ENCODE results near the gene OTP. TPM values are rescaled to one million over a fixed set of nuclear protein-coding genes. Genes with fewer than 3 reads are reported as not detected.
A peak's percentile ranks its signal among the peaks of the same experiment; 100 is the strongest.

OTP gene
- polyA plus RNA-seq, 3 donors: not detected

DNA sequence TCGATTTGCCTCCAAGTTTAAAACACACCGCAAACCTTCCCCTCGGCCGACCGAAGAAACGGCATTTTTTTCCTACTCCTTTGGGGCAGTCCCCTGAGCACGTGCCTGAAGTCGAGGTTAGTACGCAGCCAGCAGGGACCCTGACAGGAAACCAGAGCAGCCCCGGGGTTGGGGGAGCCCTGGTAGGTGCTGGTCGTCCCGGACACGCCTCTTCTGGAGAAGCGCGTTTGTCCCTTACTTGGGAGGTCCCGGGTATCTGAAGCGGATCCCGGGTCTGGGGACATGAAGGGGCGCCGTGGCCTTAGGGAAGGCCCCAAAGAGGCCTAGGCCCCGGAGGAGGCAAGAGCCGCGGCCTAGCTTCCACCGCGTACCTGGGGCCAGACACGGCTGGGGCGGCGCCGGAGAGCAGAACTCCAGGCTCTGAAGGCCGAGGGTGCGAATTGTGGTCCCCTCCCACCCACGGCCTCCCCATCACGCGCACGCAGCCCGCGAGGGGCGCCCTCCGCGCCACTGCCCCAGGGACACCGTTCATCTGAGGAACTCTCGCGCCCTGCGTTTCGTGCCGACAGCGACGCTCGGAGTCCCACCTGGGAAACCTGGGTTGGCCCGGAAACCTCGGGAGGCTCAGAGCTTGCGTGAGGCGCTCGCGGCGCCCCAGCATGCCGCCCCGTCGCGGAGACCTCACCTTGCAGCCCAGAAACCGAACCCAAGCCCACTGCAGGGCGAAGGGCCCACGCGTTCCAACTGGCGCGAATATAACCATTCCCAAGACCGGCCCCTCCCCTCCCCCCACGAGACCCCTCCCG, 10.4 kb downstream of the OTP start:
- Mint-ChIP-seq H3K4me1 (peaks cover 41% of the 10 kb centered on the region), H3K9me3 (peaks cover 0 to 32% (median 24%) of the 10 kb centered on the region in 7 donors), H3K36me3 (peaks cover 5 to 10% of the 10 kb centered on the region in 2 donors), H3K27ac (no peak overlapping the region), H3K27me3 (ENCODE audit: low read depth in 3 of 3) (peaks cover 89 to 97% (median 91%) of the 10 kb centered on the region in 3 donors), H3K4me3 (peak overlapping the region in 1 of 2 donors; percentile 95)
- intact Hi-C loops (cut with micrococcal nuclease): no loop called here
- Histone ChIP-seq H2AFZ (ENCODE audit: insufficient read depth, low read depth, low read length, poor library complexity, severe bottlenecking) (no peak overlapping the region), H4K20me1 (ENCODE audit: insufficient read depth, low read length) (no peaks in the 10 kb centered on the region), H3K79me2 (ENCODE audit: insufficient read depth, low read length) (no peaks in the 10 kb centered on the region), H3K4me1 (ENCODE audit: control insufficient read depth in 1 of 2, insufficient read depth in 2 of 2, low read length in 2 of 2) (peaks cover 14 to 35% of the 10 kb centered on the region in 2 donors), H3K27ac (ENCODE audit: low read depth in 1 of 2, low read length in 2 of 2) (no peak overlapping the region), H3K4me3 (replicated peaks in 1 of 3; ENCODE audit: low read depth in 2 of 3, low read length in 3 of 3) (no peak overlapping the region), H3K36me3 (replicated peaks in 1 of 2; ENCODE audit: control insufficient read depth in 1 of 2, insufficient read depth in 2 of 2, low read length in 2 of 2) (no peaks in the 10 kb centered on the region), H3K4me2 (replicated peaks; ENCODE audit: extremely low read depth, low read length, poor library complexity, severe bottlenecking) (no peak overlapping the region), H3K9me3 (replicated peaks in 1 of 2; ENCODE audit: control insufficient read depth in 1 of 2, insufficient read depth in 1 of 2, low read length in 2 of 2) (peaks cover 10 to 38% of the 10 kb centered on the region in 2 donors), H3K9ac (ENCODE audit: insufficient read depth, low read length, poor library complexity, severe bottlenecking) (no peak overlapping the region), H3K27me3 (ENCODE audit: control insufficient read depth in 2 of 2, insufficient read depth in 2 of 2, low read length in 2 of 2) (peaks cover 89 to 92% of the 10 kb centered on the region in 2 donors)
- 8% methylated on average over 61 of the region's 69 CpGs for WGBS (ENCODE audit: insufficient coverage)
- TF ChIP-seq, protein P1, sequence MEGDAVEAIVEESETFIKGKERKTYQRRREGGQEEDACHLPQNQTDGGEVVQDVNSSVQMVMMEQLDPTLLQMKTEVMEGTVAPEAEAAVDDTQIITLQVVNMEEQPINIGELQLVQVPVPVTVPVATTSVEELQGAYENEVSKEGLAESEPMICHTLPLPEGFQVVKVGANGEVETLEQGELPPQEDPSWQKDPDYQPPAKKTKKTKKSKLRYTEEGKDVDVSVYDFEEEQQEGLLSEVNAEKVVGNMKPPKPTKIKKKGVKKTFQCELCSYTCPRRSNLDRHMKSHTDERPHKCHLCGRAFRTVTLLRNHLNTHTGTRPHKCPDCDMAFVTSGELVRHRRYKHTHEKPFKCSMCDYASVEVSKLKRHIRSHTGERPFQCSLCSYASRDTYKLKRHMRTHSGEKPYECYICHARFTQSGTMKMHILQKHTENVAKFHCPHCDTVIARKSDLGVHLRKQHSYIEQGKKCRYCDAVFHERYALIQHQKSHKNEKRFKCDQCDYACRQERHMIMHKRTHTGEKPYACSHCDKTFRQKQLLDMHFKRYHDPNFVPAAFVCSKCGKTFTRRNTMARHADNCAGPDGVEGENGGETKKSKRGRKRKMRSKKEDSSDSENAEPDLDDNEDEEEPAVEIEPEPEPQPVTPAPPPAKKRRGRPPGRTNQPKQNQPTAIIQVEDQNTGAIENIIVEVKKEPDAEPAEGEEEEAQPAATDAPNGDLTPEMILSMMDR (IDR thresholded peaks at IDR 0.05): no peak
- DNase-seq: no peak

DNA sequence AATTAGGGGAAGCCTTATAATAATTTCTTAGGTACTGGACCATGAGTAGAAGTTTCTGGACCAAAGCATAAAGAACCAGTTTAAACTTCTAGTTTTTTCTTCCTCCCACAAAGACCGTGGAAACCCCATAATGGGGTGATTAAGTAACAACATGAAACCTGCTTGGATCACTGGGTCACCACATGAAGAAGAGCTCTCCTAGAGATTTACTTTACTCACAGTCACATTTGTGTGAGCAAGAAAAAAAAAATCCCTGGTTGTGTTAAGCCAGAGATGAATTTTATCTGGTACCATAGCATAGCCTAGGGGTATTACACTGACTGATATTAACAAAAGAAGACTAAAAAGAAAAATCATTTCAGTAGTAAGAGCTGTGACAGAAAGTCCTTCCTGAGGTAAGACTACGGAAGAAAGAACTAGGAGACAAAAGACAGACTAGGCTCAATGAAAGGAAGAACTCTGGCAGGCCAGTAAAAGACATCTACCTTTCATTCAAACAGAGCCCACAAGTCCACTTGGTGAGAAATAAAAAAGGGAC, 15.2 kb downstream of the OTP start:
- Histone ChIP-seq H3K79me2 (ENCODE audit: insufficient read depth, low read length) (no peaks in the 10 kb centered on the region), H3K4me2 (replicated peaks; ENCODE audit: extremely low read depth, low read length, poor library complexity, severe bottlenecking) (no peak overlapping the region), H2AFZ (ENCODE audit: insufficient read depth, low read depth, low read length, poor library complexity, severe bottlenecking) (no peak overlapping the region), H3K36me3 (replicated peaks in 1 of 2; ENCODE audit: control insufficient read depth in 1 of 2, insufficient read depth in 2 of 2, low read length in 2 of 2) (no peaks in the 10 kb centered on the region), H3K9me3 (replicated peaks in 1 of 2; ENCODE audit: control insufficient read depth in 1 of 2, insufficient read depth in 1 of 2, low read length in 2 of 2) (peaks cover 6 to 12% of the 10 kb centered on the region in 2 donors), H3K27ac (ENCODE audit: low read depth in 1 of 2, low read length in 2 of 2) (no peak overlapping the region), H3K4me1 (ENCODE audit: control insufficient read depth in 1 of 2, insufficient read depth in 2 of 2, low read length in 2 of 2) (peaks cover 0 to 5% of the 10 kb centered on the region in 2 donors), H4K20me1 (ENCODE audit: insufficient read depth, low read length) (no peaks in the 10 kb centered on the region), H3K4me3 (replicated peaks in 1 of 3; ENCODE audit: low read depth in 2 of 3, low read length in 3 of 3) (no peak overlapping the region), H3K27me3 (ENCODE audit: control insufficient read depth in 2 of 2, insufficient read depth in 2 of 2, low read length in 2 of 2) (peaks cover 76 to 86% of the 10 kb centered on the region in 2 donors), H3K9ac (ENCODE audit: insufficient read depth, low read length, poor library complexity, severe bottlenecking) (no peak overlapping the region)
- Mint-ChIP-seq H3K4me3 (no peak overlapping the region), H3K4me1 (peaks cover under 1% of the 10 kb centered on the region), H3K36me3 (no peaks in the 10 kb centered on the region), H3K27me3 (ENCODE audit: low read depth in 3 of 3) (peaks cover 58 to 86% (median 69%) of the 10 kb centered on the region in 3 donors), H3K9me3 (peaks cover 0 to 7% (median 3%) of the 10 kb centered on the region in 7 donors), H3K27ac (no peak overlapping the region)
- no peak for DNase-seq
- no CpG with 5 or more reads among the region's 2 CpGs for WGBS (ENCODE audit: insufficient coverage)
- TF ChIP-seq, protein P1 (IDR thresholded peaks at IDR 0.05): no peak
- intact Hi-C loops (cut with micrococcal nuclease): no loop called here
